Measurements from ENCODE around the gene RIMBP2. TPM values are rescaled to one million over a fixed set of nuclear protein-coding genes. Genes with fewer than 3 reads are reported as not detected.
"Not testable (repeated sequence)": the region's sequence is repeated elsewhere in the genome, so short reads cannot be mapped to it uniquely, and the experiment has no call there.

RIMBP2 gene
- total and polyA plus RNA-seq, 7 experiments from 2014 or later = 0.05 TPM; not detected in 6

- ATAC-seq (no peak), DNase-seq (no peak)
- Mint-ChIP-seq H3K4me3 (no peak overlapping the region), H3K4me1 (peaks cover under 1 to 2% (median 1%) of the 10 kb centered on the region in 7 donors), H3K27me3 (peaks cover 1 to 42% (median 11%) of the 10 kb centered on the region in 5 donors), H3K27ac (no peak overlapping the region), H3K9me3 (peaks cover 0 to 37% (median 9%) of the 10 kb centered on the region in 11 donors), H3K36me3 (peaks cover 0 to 9% (median 0%) of the 10 kb centered on the region in 5 donors)
- ChIA-PET CTCF (no interaction called here), POLR2A (no interaction called here)
- H3K4me3 ChIP-seq (ENCODE audit: low read length) = no peak overlapping the region
- no peaks in the 10 kb centered on the region for H3K36me3 ChIP-seq (ENCODE audit: control insufficient read depth in 2 of 3, insufficient read depth in 3 of 3, low read length in 3 of 3)
- intact Hi-C loops (cut with micrococcal nuclease) = no loop called here
- peaks cover 0 to under 1% of the 10 kb centered on the region in 2 donors for H3K4me1 ChIP-seq (ENCODE audit: control insufficient read depth in 2 of 2, insufficient read depth in 2 of 2, low read length in 2 of 2)
- peaks cover 0 to 5% (median 0%) of the 10 kb centered on the region in 3 experiments for H3K9me3 ChIP-seq (ENCODE audit: control insufficient read depth in 2 of 3, low read length in 3 of 3)
- H3K27me3 ChIP-seq (ENCODE audit: control insufficient read depth in 2 of 2, insufficient read depth in 2 of 2, low read length in 2 of 2) = no peaks in the 10 kb centered on the region
- H3K27ac ChIP-seq (ENCODE audit: low read depth, low read length) = no peak overlapping the region
Measured at GRCh38 chr12:130742716-130743115, 26.6 kb upstream of the RIMBP2 start.

DNA sequence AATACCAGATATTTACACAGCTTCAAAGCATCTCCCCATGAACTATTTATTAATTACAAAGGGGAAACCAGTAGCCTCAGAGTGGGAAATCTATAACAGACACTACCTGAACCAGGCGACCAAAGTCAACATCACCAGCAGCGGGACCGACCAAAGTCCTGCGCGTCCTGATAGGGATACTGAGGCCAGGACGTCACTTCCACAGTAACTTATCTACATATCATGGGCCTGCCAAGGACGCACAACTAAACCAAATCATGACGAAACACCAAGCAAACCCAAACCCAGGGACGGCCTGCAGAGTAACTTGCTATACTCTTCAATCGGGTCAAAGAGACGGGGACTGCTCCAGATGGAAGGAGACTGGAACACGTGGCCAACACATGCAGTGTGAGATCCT, 26.0 kb upstream of the RIMBP2 start:
- no peak for ATAC-seq
- H3K4me1 ChIP-seq (ENCODE audit: control insufficient read depth in 2 of 2, insufficient read depth in 2 of 2, low read length in 2 of 2) = no peaks in the 10 kb centered on the region
- ChIA-PET CTCF (no interaction called here), POLR2A (no interaction called here)
- no peak for DNase-seq
- no peak overlapping the region for H3K4me3 ChIP-seq (ENCODE audit: low read length)
- no peaks in the 10 kb centered on the region for H3K36me3 ChIP-seq (ENCODE audit: control insufficient read depth in 2 of 3, insufficient read depth in 3 of 3, low read length in 3 of 3)
- no peak overlapping the region for H3K27ac Mint-ChIP-seq
- peaks cover 0 to 5% (median 0%) of the 10 kb centered on the region in 3 experiments for H3K9me3 ChIP-seq (ENCODE audit: control insufficient read depth in 2 of 3, low read length in 3 of 3)
- H3K4me3 Mint-ChIP-seq = no peak overlapping the region
- peaks cover 0 to 45% (median 15%) of the 10 kb centered on the region in 5 donors for H3K27me3 Mint-ChIP-seq
- no peaks in the 10 kb centered on the region for H3K27me3 ChIP-seq (ENCODE audit: control insufficient read depth in 2 of 2, insufficient read depth in 2 of 2, low read length in 2 of 2)
- intact Hi-C loops (cut with micrococcal nuclease) = no loop called here
- H3K27ac ChIP-seq (ENCODE audit: low read depth, low read length) = no peak overlapping the region
- peaks cover 0 to 9% (median 0%) of the 10 kb centered on the region in 5 donors for H3K36me3 Mint-ChIP-seq
- H3K9me3 Mint-ChIP-seq = peaks cover 0 to 37% (median 9%) of the 10 kb centered on the region in 11 donors
- H3K4me1 Mint-ChIP-seq = peaks cover 0 to under 1% (median 0%) of the 10 kb centered on the region in 7 donors

- no peak for ATAC-seq
- Histone ChIP-seq H3K4me3 (ENCODE audit: low read length) (no peak overlapping the region), H3K36me3 (ENCODE audit: control insufficient read depth in 2 of 3, insufficient read depth in 3 of 3, low read length in 3 of 3) (no peaks in the 10 kb centered on the region), H3K27me3 (ENCODE audit: control insufficient read depth in 2 of 2, insufficient read depth in 2 of 2, low read length in 2 of 2) (no peaks in the 10 kb centered on the region), H3K9me3 (ENCODE audit: control insufficient read depth in 2 of 3, low read length in 3 of 3) (peaks cover 0 to 5% (median 0%) of the 10 kb centered on the region in 3 experiments), H3K4me1 (ENCODE audit: control insufficient read depth in 2 of 2, insufficient read depth in 2 of 2, low read length in 2 of 2) (no peaks in the 10 kb centered on the region), H3K27ac (ENCODE audit: low read depth, low read length) (no peak overlapping the region)
- H3K27ac Mint-ChIP-seq = no peak overlapping the region
- DNase-seq = no peak
- peaks cover 0 to 1% (median 0%) of the 10 kb centered on the region in 7 donors for H3K4me1 Mint-ChIP-seq
- no peak overlapping the region for H3K4me3 Mint-ChIP-seq
- POLR2A ChIA-PET = no interaction called here
- peaks cover 0 to 38% (median 34%) of the 10 kb centered on the region in 5 donors for H3K27me3 Mint-ChIP-seq
- H3K36me3 Mint-ChIP-seq = peaks cover 0 to 9% (median 0%) of the 10 kb centered on the region in 5 donors
- CTCF ChIA-PET = no interaction called here
- intact Hi-C loops (cut with micrococcal nuclease) = no loop called here
- peaks cover 0 to 37% (median 9%) of the 10 kb centered on the region in 11 donors for H3K9me3 Mint-ChIP-seq
Measured at GRCh38 chr12:130739571-130739970, 23.5 kb upstream of the RIMBP2 start.

DNA sequence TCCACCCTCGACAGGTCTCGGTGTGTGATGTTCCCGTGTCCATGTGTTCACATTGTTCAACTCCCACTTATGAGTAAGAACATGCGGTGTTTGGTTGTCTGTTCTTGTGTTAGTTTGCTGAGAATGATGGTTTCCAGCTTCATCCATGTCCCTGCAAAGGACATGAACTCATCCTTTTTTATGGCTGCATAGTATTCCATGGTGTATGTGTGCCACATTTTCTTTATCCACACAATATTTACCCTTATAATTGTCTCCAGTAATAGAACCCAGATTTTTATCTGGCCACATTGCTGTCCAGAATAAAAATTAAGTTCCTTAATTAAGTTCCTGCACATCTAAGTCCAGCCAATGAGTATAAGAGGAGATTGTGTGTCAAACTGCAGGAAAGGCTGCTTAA, 22.3 kb upstream of the RIMBP2 start:
- intact Hi-C loops (cut with micrococcal nuclease); POLR2A ChIA-PET; H3K36me3 Mint-ChIP-seq; H3K27ac Mint-ChIP-seq; CTCF ChIA-PET; H3K36me3 ChIP-seq (ENCODE audit: control insufficient read depth in 2 of 3, insufficient read depth in 3 of 3, low read length in 3 of 3); H3K4me3 ChIP-seq (ENCODE audit: low read length); DNase-seq; ATAC-seq; H3K4me1 Mint-ChIP-seq; H3K27me3 ChIP-seq (ENCODE audit: control insufficient read depth in 2 of 2, insufficient read depth in 2 of 2, low read length in 2 of 2); H3K4me1 ChIP-seq (ENCODE audit: control insufficient read depth in 2 of 2, insufficient read depth in 2 of 2, low read length in 2 of 2); H3K4me3 Mint-ChIP-seq; H3K27ac ChIP-seq (ENCODE audit: low read depth, low read length); H3K9me3 ChIP-seq (ENCODE audit: control insufficient read depth in 2 of 3, low read length in 3 of 3): not testable (repeated sequence)
- Mint-ChIP-seq H3K9me3 (peaks cover 0 to 31% (median 9%) of the 10 kb centered on the region in 11 donors), H3K27me3 (peaks cover 0 to 42% (median 36%) of the 10 kb centered on the region in 5 donors)

- POLR2A ChIA-PET = interaction anchor here (0.6 kb wide), 1 partner anchor 71 kb away, joined by 3 read pairs; no protein-coding TSS in a partner anchor
- CTCF ChIA-PET = no interaction called here
- intact Hi-C loops (cut with micrococcal nuclease) = no loop called here
- no peak overlapping the region for H3K4me3 ChIP-seq (ENCODE audit: low read length)
- H3K4me1 ChIP-seq (ENCODE audit: control insufficient read depth in 2 of 2, insufficient read depth in 2 of 2, low read length in 2 of 2) = no peaks in the 10 kb centered on the region
- H3K9me3 Mint-ChIP-seq = peaks cover 0 to 29% (median 9%) of the 10 kb centered on the region in 11 donors
- H3K36me3 ChIP-seq (ENCODE audit: control insufficient read depth in 2 of 3, insufficient read depth in 3 of 3, low read length in 3 of 3) = no peaks in the 10 kb centered on the region
- H3K4me3 Mint-ChIP-seq = no peak overlapping the region
- peaks cover 0 to 1% (median 0%) of the 10 kb centered on the region in 7 donors for H3K4me1 Mint-ChIP-seq
- peaks cover 0 to 9% (median 0%) of the 10 kb centered on the region in 5 donors for H3K36me3 Mint-ChIP-seq
- no peak overlapping the region for H3K27ac Mint-ChIP-seq
- peaks cover 0 to 5% (median 0%) of the 10 kb centered on the region in 3 experiments for H3K9me3 ChIP-seq (ENCODE audit: control insufficient read depth in 2 of 3, low read length in 3 of 3)
- DNase-seq (no peak), ATAC-seq (no peak)
- H3K27me3 Mint-ChIP-seq = peaks cover 0 to 42% (median 37%) of the 10 kb centered on the region in 5 donors
- H3K27me3 ChIP-seq (ENCODE audit: control insufficient read depth in 2 of 2, insufficient read depth in 2 of 2, low read length in 2 of 2) = no peaks in the 10 kb centered on the region
- H3K27ac ChIP-seq (ENCODE audit: low read depth, low read length) = no peak overlapping the region
Measured at GRCh38 chr12:130737731-130738130, 21.6 kb upstream of the RIMBP2 start.

DNA sequence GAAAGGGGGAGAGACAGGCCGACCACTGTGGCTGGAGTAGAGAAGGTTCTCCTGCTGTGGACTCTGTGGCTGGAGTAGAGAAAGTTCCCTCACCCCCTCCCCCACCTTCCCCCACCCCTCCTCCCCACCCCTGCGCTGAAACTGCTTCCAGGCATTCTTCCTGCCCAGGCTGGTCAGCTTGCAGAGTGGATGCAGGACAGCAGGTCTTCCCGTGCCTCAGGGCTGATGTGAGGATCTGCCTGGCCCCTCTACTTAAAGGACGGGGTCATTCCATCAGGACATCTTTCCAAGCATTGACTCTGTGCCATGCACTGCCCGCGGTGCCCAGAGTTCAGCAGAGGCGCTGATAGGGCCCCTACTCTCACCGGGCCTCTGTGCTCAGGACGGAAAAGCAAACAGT, 13.2 kb upstream of the RIMBP2 start:
- Mint-ChIP-seq H3K4me1 (no peaks in the 10 kb centered on the region), H3K9me3 (peaks cover 2 to 30% (median 9%) of the 10 kb centered on the region in 11 donors), H3K4me3 (no peak overlapping the region), H3K36me3 (peaks cover 0 to 3% (median 0%) of the 10 kb centered on the region in 5 donors), H3K27me3 (peaks cover 0 to 33% (median 4%) of the 10 kb centered on the region in 5 donors), H3K27ac (no peak overlapping the region)
- intact Hi-C loops (cut with micrococcal nuclease) = no loop called here
- no peaks in the 10 kb centered on the region for H3K4me1 ChIP-seq (ENCODE audit: control insufficient read depth in 2 of 2, insufficient read depth in 2 of 2, low read length in 2 of 2)
- POLR2A ChIA-PET = no interaction called here
- no peak overlapping the region for H3K27ac ChIP-seq (ENCODE audit: low read depth, low read length)
- H3K9me3 ChIP-seq (ENCODE audit: control insufficient read depth in 2 of 3, low read length in 3 of 3) = no peaks in the 10 kb centered on the region
- ATAC-seq (no peak), DNase-seq (no peak)
- no peaks in the 10 kb centered on the region for H3K36me3 ChIP-seq (ENCODE audit: control insufficient read depth in 2 of 3, insufficient read depth in 3 of 3, low read length in 3 of 3)
- no peak overlapping the region for H3K4me3 ChIP-seq (ENCODE audit: low read length)
- no peaks in the 10 kb centered on the region for H3K27me3 ChIP-seq (ENCODE audit: control insufficient read depth in 2 of 2, insufficient read depth in 2 of 2, low read length in 2 of 2)
- CTCF ChIA-PET = interaction anchor here (0.6 kb wide), 1 partner anchor 1273 kb away, joined by 3 read pairs; no protein-coding TSS in a partner anchor

All from naive thymus-derived CD4-positive, alpha-beta T cell (primary cell).